Astrocyte (in vitro differentiated cells and primary cell): ENCODE measurements around the gene TANGO2. TPM values are rescaled to one million over a fixed set of nuclear protein-coding genes. Genes with fewer than 3 reads are reported as not detected.

Source experiments
- DNase-seq: peaks from one replicate; pipeline ENCODE4 v3.0.0-alpha.2; 2010; ENCODE audit warnings: low read depth
- FAIRE-seq: peaks from 2 replicates; lab custom pipeline; 2011; peaks lifted over from hg19 to GRCh38; lab: Jason Lieb, UNC
- H2AFZ ChIP-seq: 2 replicates; pipeline ENCODE4 v1.6.0; 2012; ENCODE audit warnings: low read depth, low read length, inconsistent platforms
- H3K27ac ChIP-seq: 2 replicates; pipeline ENCODE4 v1.5.1; 2011; ENCODE audit warnings: low read depth, low read length, inconsistent platforms
- H3K27me3 ChIP-seq: 2 replicates; pipeline ENCODE4 v1.6.0; 2011; ENCODE audit warnings: low read length, inconsistent platforms; ENCODE audit not compliant: insufficient read depth
- H3K36me3 ChIP-seq: 2 replicates; pipeline ENCODE4 v1.5.1; 2011; ENCODE audit warnings: low read length, inconsistent platforms; ENCODE audit not compliant: insufficient read depth
- H3K4me1 ChIP-seq: 2 replicates; pipeline ENCODE4 v1.5.1; 2011; ENCODE audit warnings: low read length, inconsistent platforms; ENCODE audit not compliant: insufficient read depth
- H3K4me2 ChIP-seq: 2 replicates; pipeline ENCODE4 v1.6.0; 2012; ENCODE audit warnings: low read length, inconsistent platforms
- H3K4me3 ChIP-seq: 2 replicates; pipeline ENCODE4 v1.5.1; 2011; ENCODE audit warnings: low read depth, mild to moderate bottlenecking, low read length, inconsistent platforms; ENCODE audit not compliant: insufficient read depth
- H3K79me2 ChIP-seq: 2 replicates; pipeline ENCODE4 v1.6.0; 2012; ENCODE audit warnings: mild to moderate bottlenecking, low read length, inconsistent platforms; ENCODE audit not compliant: insufficient read depth
- H3K9ac ChIP-seq: 2 replicates; pipeline ENCODE4 v1.6.0; 2012; ENCODE audit warnings: mild to moderate bottlenecking, low read length, inconsistent platforms
- H3K9me3 ChIP-seq: 2 replicates; pipeline ENCODE4 v1.5.1; 2012; ENCODE audit warnings: low read depth, mild to moderate bottlenecking, low read length, inconsistent platforms; ENCODE audit not compliant: insufficient read depth
- H4K20me1 ChIP-seq: 2 replicates; pipeline ENCODE4 v1.6.0; 2012; ENCODE audit warnings: low read length, inconsistent platforms; ENCODE audit not compliant: insufficient read depth
- H3K27ac Mint-ChIP-seq: one replicate; pipeline ENCODE4 v1.8.0; 2021; ENCODE audit warnings: mild to moderate bottlenecking, mixed read lengths; ENCODE audit not compliant: unreplicated experiment
- H3K27me3 Mint-ChIP-seq: one replicate; pipeline ENCODE4 v1.8.0; 2021; ENCODE audit warnings: low read depth, mixed read lengths; ENCODE audit not compliant: unreplicated experiment
- H3K36me3 Mint-ChIP-seq: one replicate; pipeline ENCODE4 v1.8.0; 2021; ENCODE audit warnings: low read depth, mixed read lengths; ENCODE audit not compliant: unreplicated experiment
- H3K4me1 Mint-ChIP-seq: one replicate; pipeline ENCODE4 v1.8.0; 2021; ENCODE audit warnings: low read depth, mixed read lengths; ENCODE audit not compliant: unreplicated experiment
- H3K4me3 Mint-ChIP-seq: one replicate; pipeline ENCODE4 v1.8.0; 2021; ENCODE audit warnings: mild to moderate bottlenecking, moderate library complexity, mixed read lengths; ENCODE audit not compliant: unreplicated experiment
- H3K9me3 Mint-ChIP-seq: one replicate; pipeline ENCODE4 v1.8.0; 2021; ENCODE audit warnings: mild to moderate bottlenecking, mixed read lengths; ENCODE audit not compliant: unreplicated experiment
- CTCF ChIP-seq: IDR thresholded peaks from 2 replicates; pipeline ENCODE4 v1.5.1; 2011; ENCODE audit warnings: low read depth, mild to moderate bottlenecking, inconsistent platforms, low read length, moderate library complexity; ENCODE audit not compliant: insufficient read depth
- EZH2 ChIP-seq: IDR thresholded peaks from 2 replicates; pipeline ENCODE4 v1.6.1; 2012; ENCODE audit warnings: mild to moderate bottlenecking, low read length, inconsistent platforms; ENCODE audit not compliant: insufficient read depth
- total RNA-seq: library from RNA; stranded (reverse); gene quantifications from 2 replicates; pipeline ENCODE4 v1.2.1, GENCODE V29; 2021

Gene TANGO2
- total RNA-seq, 1 donor from 2014 or later, result 28.0 TPM

GRCh38 chr22:20086763-20087162, 65.9 kb downstream of the TANGO2 start:
- Histone ChIP-seq H3K36me3 (peaks cover 49% of the 10 kb centered on the region), H3K27me3 (no peaks in the 10 kb centered on the region), H3K4me3 (no peak overlapping the region), H3K79me2 (peaks cover 98% of the 10 kb centered on the region), H3K9ac (no peak overlapping the region), H3K27ac (no peak overlapping the region), H3K4me1 (peaks cover 8% of the 10 kb centered on the region), H3K9me3 (no peaks in the 10 kb centered on the region), H3K4me2 (no peak overlapping the region), H4K20me1 (peaks cover 97% of the 10 kb centered on the region), H2AFZ (no peak overlapping the region)
- Mint-ChIP-seq H3K27me3 (no peaks in the 10 kb centered on the region), H3K27ac (no peak overlapping the region), H3K4me3 (no peak overlapping the region), H3K9me3 (no peaks in the 10 kb centered on the region), H3K4me1 (peaks cover 24% of the 10 kb centered on the region), H3K36me3 (peaks cover 32% of the 10 kb centered on the region)
- DNase-seq (no peak), FAIRE-seq (no peak)
- TF ChIP-seq CTCF, result no peak
- TF ChIP-seq EZH2, result no peak

GRCh38 chr22:20087319-20088262, 66.7 kb downstream of the TANGO2 start:
- no peaks in the 10 kb centered on the region for H3K27me3 Mint-ChIP-seq
- H3K4me2 ChIP-seq, result no peak overlapping the region
- DNase-seq (no peak), FAIRE-seq (no peak)
- H3K4me1 Mint-ChIP-seq, result peaks cover 18% of the 10 kb centered on the region
- H3K36me3 Mint-ChIP-seq, result peaks cover 35% of the 10 kb centered on the region
- no peaks in the 10 kb centered on the region for H3K9me3 Mint-ChIP-seq
- H3K27me3 ChIP-seq, result no peaks in the 10 kb centered on the region
- TF ChIP-seq CTCF (no peak), EZH2 (no peak)
- H3K4me1 ChIP-seq, result peaks cover 5% of the 10 kb centered on the region
- H3K4me3 Mint-ChIP-seq, result no peak overlapping the region
- peaks cover 99% of the 10 kb centered on the region for H4K20me1 ChIP-seq
- no peak overlapping the region for H3K9ac ChIP-seq
- H3K4me3 ChIP-seq, result no peak overlapping the region
- peaks cover 98% of the 10 kb centered on the region for H3K79me2 ChIP-seq
- H3K36me3 ChIP-seq, result peaks cover 57% of the 10 kb centered on the region
- H3K9me3 ChIP-seq, result no peaks in the 10 kb centered on the region
- H3K27ac ChIP-seq, result no peak overlapping the region
- no peak overlapping the region for H2AFZ ChIP-seq
- H3K27ac Mint-ChIP-seq, result peak overlapping the region; percentile 55

DNA sequence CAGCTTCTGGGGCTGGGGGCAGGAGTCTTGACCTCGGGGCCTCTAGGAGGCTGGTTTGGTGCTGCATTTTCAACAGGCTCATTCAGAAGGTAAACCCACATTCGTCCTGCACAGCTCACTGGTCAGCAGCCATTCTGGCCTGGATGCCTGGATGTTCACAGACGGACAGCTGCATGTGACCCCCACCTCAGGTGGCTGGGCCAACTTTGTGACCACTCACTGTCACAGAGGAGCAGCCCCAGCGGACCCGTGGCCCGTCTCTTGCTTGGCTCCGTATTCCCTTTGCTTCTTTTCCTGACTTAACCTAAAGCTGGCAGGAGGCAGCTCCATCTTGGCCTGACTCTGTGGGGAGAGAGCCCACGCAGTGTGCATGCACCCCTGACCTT, 67.3 kb downstream of the TANGO2 start:
- TF ChIP-seq CTCF (no peak), EZH2 (no peak)
- Mint-ChIP-seq H3K27me3 (no peaks in the 10 kb centered on the region), H3K4me3 (no peak overlapping the region), H3K9me3 (no peaks in the 10 kb centered on the region), H3K27ac (no peak overlapping the region), H3K4me1 (peaks cover 12% of the 10 kb centered on the region), H3K36me3 (peaks cover 35% of the 10 kb centered on the region)
- Histone ChIP-seq H3K36me3 (peaks cover 58% of the 10 kb centered on the region), H3K4me1 (no peaks in the 10 kb centered on the region), H3K9me3 (no peaks in the 10 kb centered on the region), H3K79me2 (peaks cover 94% of the 10 kb centered on the region), H3K4me2 (no peak overlapping the region), H3K4me3 (no peak overlapping the region), H3K27ac (no peak overlapping the region), H3K9ac (no peak overlapping the region), H2AFZ (no peak overlapping the region), H4K20me1 (peaks cover 94% of the 10 kb centered on the region), H3K27me3 (no peaks in the 10 kb centered on the region)
- no peak for DNase-seq
- FAIRE-seq, result no peak
